ENCODE measurements around the gene MCM9.

The MCM9 gene

GRCh38 chr6:118782651-118783050, 152.3 kb downstream of the MCM9 start:
- TF ChIP-seq CTCF (IDR thresholded peaks at IDR 0.05; ENCODE audit: insufficient read depth, missing control alignments), result no peak
- FAIRE-seq, result no peak
- no peak for DNase-seq (ENCODE audit: insufficient read length, low spot score)

- no peak for TF ChIP-seq CTCF (IDR thresholded peaks at IDR 0.05; ENCODE audit: insufficient read depth, missing control alignments)
- no peak for DNase-seq (ENCODE audit: insufficient read length, low spot score)
- FAIRE-seq, result no peak
Observed at GRCh38 chr6:118781897-118782296, 153.1 kb downstream of the MCM9 start.

- DNase-seq (ENCODE audit: insufficient read length, low spot score), result no peak
- no peak for TF ChIP-seq CTCF (IDR thresholded peaks at IDR 0.05; ENCODE audit: insufficient read depth, missing control alignments)
- FAIRE-seq, result no peak
Observed at GRCh38 chr6:118780668-118781067, 154.3 kb downstream of the MCM9 start.

- FAIRE-seq (peak; percentile 88), DNase-seq (ENCODE audit: insufficient read length, low spot score) (peak; percentile 34)
- peak; percentile 79 for TF ChIP-seq CTCF (IDR thresholded peaks at IDR 0.05; ENCODE audit: insufficient read depth, missing control alignments)
Observed at GRCh38 chr6:118776607-118777549, 158.1 kb downstream of the MCM9 start.

- no peak for FAIRE-seq
- TF ChIP-seq CTCF (IDR thresholded peaks at IDR 0.05; ENCODE audit: insufficient read depth, missing control alignments), result no peak
- no peak for DNase-seq (ENCODE audit: insufficient read length, low spot score)
Observed at GRCh38 chr6:118775381-118775780, 159.6 kb downstream of the MCM9 start.

- no peak for DNase-seq (ENCODE audit: insufficient read length, low spot score)
- TF ChIP-seq CTCF (IDR thresholded peaks at IDR 0.05; ENCODE audit: insufficient read depth, missing control alignments), result no peak
- no peak for FAIRE-seq
Observed at GRCh38 chr6:118774581-118774980, 160.4 kb downstream of the MCM9 start.

- DNase-seq (ENCODE audit: insufficient read length, low spot score), result no peak
Observed at GRCh38 chr6:118772886-118773285, 162.1 kb downstream of the MCM9 start.

More at GRCh38 chr6:118772886-118773285, 162.1 kb downstream of the MCM9 start:
- TF ChIP-seq CTCF (IDR thresholded peaks at IDR 0.05; ENCODE audit: insufficient read depth, missing control alignments), result no peak
- no peak for FAIRE-seq

All from D721Med (cell line).